ENCODE measurements around the gene TIAM2.
A peak's percentile ranks its signal among the peaks of the same experiment; 100 is the strongest.
"Not testable (repeated sequence)": the region's sequence is repeated elsewhere in the genome, so short reads cannot be mapped to it uniquely, and the experiment has no call there.

The TIAM2 gene

DNA sequence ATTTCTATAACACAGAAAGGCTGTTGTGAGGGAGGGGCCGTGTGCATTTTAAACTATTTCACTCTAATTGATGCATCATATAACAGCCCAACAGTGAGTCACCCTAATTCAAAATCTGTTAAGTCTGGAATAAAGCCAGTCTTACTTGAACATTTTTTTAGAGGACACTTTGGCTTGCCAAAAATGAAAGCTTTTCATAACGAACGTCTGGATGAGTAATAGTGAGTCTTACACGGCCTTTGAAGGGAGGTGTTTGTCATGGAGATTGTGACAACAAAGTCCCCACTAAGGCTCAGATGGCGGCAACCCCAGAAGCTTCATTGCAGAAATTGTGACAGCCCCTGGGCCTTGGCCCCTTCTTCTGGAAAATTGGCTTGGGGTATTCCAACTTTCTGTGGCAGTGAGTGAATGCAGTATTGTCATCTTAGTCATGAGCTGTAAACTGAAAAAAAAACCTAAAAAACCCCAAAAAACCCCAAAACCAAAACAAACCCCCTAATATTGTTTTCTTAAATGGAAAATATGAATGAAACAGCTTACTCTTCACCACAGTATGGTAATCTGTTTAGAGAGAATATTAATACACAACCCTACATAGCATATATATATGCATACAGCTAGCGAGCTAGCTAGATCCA lies 176.1 kb downstream of the TIAM2 start:
- peak in 1 of 2 donors; percentile 32 for DNase-seq

GRCh38 chr6:155171747-155172449 lies 176.8 kb downstream of the TIAM2 start:
- no peak for DNase-seq

- DNase-seq: no peak
Measured at GRCh38 chr6:155173488-155173887, 178.4 kb downstream of the TIAM2 start.

GRCh38 chr6:155174576-155175211 lies 179.6 kb downstream of the TIAM2 start:
- DNase-seq: peak; percentile 80 to 84

DNA sequence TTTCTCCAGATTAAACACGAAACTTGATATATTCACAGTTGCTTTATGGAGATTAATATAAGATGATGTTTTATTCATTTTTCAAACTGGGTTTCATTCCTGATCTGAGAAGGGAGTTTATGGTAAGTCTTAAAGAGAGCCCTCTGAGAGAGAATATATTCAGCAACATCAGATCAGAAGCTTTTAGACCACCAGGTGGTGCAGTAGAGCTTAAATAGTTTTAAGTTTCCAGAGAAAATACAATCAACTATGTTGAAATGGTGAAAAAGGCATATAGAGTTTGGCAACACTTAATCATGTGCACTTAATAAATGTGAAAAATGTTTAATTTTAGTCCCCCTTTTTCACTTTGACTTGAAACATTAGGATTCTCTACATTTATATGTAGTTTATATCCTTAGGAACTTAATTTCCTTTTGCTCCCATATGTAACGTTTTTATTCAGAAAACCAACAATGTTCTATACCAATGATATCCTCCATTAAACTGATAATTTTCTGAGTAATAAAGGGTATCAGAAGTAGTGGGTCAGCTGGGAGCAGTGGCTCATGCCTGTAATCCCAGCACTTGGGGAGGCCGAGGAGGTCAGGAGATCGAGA lies 182.3 kb downstream of the TIAM2 start:
- peak; percentile 81 to 86 for DNase-seq

DNA sequence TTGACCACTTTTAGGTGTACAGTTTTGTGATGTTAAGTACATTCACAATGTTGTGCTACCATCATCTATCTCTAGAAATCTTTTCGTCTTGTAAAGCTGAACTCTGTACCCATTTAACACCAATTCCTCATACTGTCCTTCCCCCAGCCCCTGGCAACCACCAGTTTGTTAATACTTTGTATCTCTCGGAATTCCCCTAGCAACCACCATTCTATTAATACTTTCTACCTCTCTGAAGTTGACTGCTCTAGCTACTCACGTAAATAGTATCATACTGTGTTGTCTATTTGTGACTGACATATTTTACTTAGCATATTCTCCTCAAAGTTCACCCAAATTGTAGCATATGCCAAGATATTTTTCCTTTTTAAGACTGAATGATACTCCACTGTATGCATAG lies 186.4 kb downstream of the TIAM2 start:
- DNase-seq: no peak

GRCh38 chr6:155182103-155182502 lies 187.0 kb downstream of the TIAM2 start:
- DNase-seq: no peak

GRCh38 chr6:155183095-155183494 lies 188.0 kb downstream of the TIAM2 start:
- peak; percentile 52 to 55 for DNase-seq

- DNase-seq: not testable (repeated sequence)
Measured at GRCh38 chr6:155185041-155185440, 189.9 kb downstream of the TIAM2 start.

DNA sequence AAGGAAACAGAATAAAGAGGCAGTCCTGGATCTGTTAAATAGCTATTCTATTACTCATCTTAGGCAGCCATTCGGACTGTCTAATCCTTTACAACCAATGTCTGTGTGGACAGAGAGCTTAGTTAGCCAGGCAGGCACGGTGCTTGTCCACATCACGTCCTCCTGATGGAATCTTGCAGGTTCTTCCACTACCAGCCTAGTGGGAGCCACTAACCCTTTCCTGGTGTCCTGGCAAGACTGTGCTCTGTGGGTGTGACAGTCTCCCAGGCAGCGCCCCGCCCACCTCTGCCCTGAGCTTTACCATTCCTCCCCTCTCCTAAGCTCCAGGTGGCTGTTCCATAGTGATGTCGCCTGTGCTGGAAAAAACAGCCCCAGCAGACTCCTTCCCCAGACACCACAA lies 190.4 kb downstream of the TIAM2 start:
- DNase-seq: no peak

- no peak for DNase-seq
Measured at GRCh38 chr6:155186052-155186658, 191.0 kb downstream of the TIAM2 start.

DNA sequence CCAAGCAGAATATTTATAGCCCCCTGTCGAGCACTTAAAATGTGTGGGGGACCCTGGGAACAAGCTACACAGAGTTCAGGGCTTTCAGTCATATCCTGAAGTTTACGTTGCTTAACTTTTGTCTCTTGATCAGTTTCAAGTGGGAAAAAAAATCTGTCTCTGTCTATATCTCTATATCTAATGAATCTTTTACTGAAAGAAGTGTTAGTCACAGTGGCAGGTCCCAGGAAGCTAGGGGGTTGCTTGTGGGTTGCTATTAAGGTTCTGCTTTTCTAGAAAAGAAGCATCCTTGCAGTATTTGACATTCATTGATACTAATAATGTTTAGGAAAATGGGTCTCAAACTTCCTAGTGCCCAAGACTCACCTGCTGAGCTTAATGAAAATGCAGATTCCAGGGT lies 192.0 kb downstream of the TIAM2 start:
- peak; percentile 31 to 48 for DNase-seq

GRCh38 chr6:155187994-155188706 lies 193.0 kb downstream of the TIAM2 start:
- DNase-seq: no peak

DNA sequence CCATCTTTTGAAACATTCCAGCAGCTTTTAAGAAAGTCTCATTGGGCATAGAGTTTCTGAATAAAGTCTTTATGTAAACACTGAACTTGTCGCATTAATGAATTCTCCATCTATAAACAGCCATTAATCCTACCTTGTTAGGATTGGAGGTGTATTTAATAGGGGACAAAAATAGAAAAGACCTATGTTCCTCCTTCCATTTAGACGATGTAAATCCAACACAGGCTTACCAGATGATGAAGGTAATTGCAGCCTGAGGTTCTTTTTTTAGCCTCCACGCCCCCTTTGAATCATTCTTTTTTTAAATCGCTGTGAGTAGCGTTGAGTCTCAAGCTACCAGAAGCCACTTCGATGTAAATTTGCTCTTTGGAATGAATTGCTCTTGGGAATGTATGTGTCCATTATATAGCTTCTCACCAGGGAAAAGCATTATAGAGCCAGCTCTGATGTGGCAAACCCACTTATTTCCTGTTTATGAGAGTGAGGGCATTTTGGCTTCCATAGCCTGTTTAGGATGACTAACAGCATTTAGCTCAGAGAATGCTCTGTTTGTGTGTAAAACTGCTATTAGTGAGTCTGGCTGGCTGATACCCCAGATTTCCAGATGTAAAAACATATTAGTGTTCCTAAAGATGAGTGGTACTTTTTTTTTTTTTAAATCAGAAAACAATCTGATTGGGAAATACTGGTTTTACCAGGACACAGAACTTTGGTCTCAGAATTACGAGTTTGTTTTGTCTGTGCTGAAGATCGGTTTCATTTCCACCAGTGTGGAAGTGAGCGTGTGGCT lies 193.8 kb downstream of the TIAM2 start:
- DNase-seq: peak; percentile 40 to 63

- DNase-seq: no peak
Measured at GRCh38 chr6:155190677-155191076, 195.6 kb downstream of the TIAM2 start.

DNA sequence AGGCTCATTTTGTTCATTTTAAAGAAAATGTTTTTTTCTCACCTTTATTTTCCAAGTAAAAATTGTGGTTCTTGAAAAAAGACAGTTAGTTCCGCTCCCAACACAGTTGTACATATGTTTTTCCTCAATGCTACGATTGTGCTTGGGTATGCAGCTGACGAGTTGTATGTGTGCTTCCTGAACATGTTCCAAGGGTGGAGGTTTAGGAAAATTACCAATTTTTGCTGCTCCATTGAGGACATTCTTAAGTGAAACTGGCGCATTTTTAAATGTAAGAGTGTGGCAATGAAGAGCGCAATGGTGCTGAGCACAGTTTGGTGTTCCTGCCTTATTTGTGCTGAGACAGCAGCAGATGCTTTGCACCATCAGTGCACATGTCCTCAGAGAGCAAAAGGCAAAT lies 198.4 kb downstream of the TIAM2 start:
- DNase-seq: no peak

DNA sequence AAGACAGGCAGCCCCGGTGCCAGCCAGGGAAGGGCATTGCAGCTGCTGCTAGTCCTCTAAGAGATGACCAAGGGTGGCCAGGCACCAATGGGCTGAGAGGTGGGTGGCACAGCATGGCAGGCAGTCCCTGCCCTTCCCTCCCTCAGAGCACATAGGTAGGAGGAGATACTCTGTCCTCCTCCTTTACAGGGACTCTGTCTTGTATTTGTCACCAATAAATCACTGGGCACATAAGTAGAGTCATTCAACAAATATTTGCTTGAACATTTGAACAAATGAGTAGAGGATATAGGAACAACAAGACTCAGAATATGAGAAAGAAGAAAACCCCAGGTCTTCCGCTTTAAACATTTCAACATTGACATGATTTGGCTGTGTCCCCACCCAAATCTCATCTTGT lies 199.3 kb downstream of the TIAM2 start:
- DNase-seq: no peak

DNA sequence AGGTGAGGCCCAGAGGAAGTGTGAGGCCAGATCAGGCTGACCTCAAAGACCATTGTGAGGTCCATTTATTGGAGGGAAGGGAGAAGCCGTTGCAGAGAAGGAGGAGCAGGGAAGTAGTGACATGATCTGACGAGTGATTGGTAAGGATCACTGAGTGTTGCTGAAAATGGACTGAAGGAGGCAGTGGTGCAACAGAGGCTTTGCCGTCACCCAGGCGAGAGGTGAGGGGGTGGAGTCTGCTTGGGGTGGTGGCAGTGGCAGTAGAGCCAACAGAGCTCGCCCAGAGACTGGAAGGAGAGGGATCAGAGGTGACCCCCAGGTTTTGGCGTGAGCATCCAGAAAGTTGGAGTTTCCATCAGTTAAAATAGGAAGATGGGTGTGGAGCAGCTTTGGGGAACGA lies 200.8 kb downstream of the TIAM2 start:
- DNase-seq: no peak

- no peak for DNase-seq
Measured at GRCh38 chr6:155196911-155197310, 201.8 kb downstream of the TIAM2 start.

DNA sequence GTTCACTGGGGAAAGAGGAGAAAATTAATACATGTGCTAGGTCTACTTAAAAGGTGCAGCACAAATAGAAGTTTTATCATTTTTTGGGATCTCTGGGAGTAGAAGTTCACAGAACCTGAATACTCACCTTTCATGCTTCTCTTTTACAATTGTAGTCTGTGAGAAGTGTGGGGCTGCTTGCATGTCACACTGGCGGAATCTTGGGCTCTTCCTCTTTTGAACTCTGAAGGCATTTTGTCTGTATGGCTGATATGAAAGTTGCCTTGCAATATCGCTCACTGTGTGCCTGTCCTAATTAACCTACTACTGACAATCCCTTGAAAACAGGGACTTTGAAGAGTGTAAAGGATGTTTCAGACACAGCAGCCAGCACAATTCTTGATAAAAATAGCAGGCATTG lies 202.8 kb downstream of the TIAM2 start:
- DNase-seq: peak in 1 of 2 donors; percentile 18

DNA sequence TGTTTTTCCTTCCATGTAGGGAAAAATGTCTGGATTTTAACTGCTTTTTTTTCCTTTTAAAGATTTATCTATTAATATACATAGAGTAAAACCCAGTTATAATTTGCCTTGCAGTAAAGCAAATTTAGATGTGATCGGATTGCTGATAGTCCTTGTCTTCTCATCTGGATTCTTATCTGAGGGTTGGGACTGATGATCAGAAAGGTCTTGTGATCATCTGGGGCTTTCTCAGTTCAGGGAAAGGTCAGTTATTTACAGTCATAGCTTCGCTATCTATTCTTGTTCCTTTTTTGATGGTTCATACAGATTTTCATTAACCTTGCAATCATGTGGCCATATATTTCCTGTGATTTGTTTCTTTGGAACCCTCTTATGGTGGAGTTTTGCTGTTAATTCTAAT lies 204.9 kb downstream of the TIAM2 start:
- peak; percentile 55 to 60 for DNase-seq
